ENCODE data around the gene CKS1B.

CKS1B gene

GRCh38 chr1:155003227-155003765 lies 28.8 kb downstream of the CKS1B start:
- Histone ChIP-seq H3K79me2 (ENCODE audit: low read length) (peaks cover 57% of the 10 kb centered on the region), H3K9ac (ENCODE audit: low read length) (peak overlapping the region; percentile 91), H3F3A (ENCODE audit: insufficient read depth, low read length) (peaks cover 58% of the 10 kb centered on the region), H3K4me1 (ENCODE audit: low read length) (peaks cover 24% of the 10 kb centered on the region), H3K9me3 (replicated peaks; ENCODE audit: insufficient read depth, low read length) (no peaks in the 10 kb centered on the region), H2AFZ (ENCODE audit: low read length) (peak overlapping the region; percentile 16), H3K9me2 (replicated peaks; ENCODE audit: insufficient read depth, low read length) (no peaks in the 10 kb centered on the region), H4K20me1 (ENCODE audit: insufficient read depth, low read length) (no peaks in the 10 kb centered on the region), H3K27ac (ENCODE audit: low read length) (peak overlapping the region; percentile 32; the same call in 1 of the 2 replicates), H3K36me3 (replicated peaks; ENCODE audit: insufficient read depth, low read length) (no peaks in the 10 kb centered on the region), H3K27me3 (replicated peaks; ENCODE audit: insufficient read depth, low read length) (no peaks in the 10 kb centered on the region), H3K4me3 (ENCODE audit: low read length) (peak overlapping the region; percentile 99), H3K4me2 (ENCODE audit: low read depth, low read length) (peak overlapping the region; percentile 81)
- DNase-seq = peak; percentile 35
- TF ChIP-seq EZH2phosphoT487 (IDR thresholded peaks at IDR 0.05; ENCODE audit: low read length) (no peak), EZH2 (optimal IDR thresholded peaks at IDR 0.05; ENCODE audit: low read depth, low read length) (no peak), CTCF (IDR thresholded peaks at IDR 0.05; ENCODE audit: low read length) (no peak)

GRCh38 chr1:155003766-155004351 lies 29.4 kb downstream of the CKS1B start:
- Histone ChIP-seq H3K9ac (ENCODE audit: low read length) (peak overlapping the region; percentile 91), H3K4me2 (ENCODE audit: low read depth, low read length) (peak overlapping the region; percentile 81), H3K27me3 (replicated peaks; ENCODE audit: insufficient read depth, low read length) (no peaks in the 10 kb centered on the region), H3K9me3 (replicated peaks; ENCODE audit: insufficient read depth, low read length) (no peaks in the 10 kb centered on the region), H3K27ac (ENCODE audit: low read length) (peak overlapping the region; percentile 32; the same call in 1 of the 2 replicates), H3K36me3 (replicated peaks; ENCODE audit: insufficient read depth, low read length) (no peaks in the 10 kb centered on the region), H3K4me1 (ENCODE audit: low read length) (peaks cover 24% of the 10 kb centered on the region), H3F3A (ENCODE audit: insufficient read depth, low read length) (peaks cover 54% of the 10 kb centered on the region), H3K79me2 (ENCODE audit: low read length) (peaks cover 63% of the 10 kb centered on the region), H3K9me2 (replicated peaks; ENCODE audit: insufficient read depth, low read length) (no peaks in the 10 kb centered on the region), H3K4me3 (ENCODE audit: low read length) (peak overlapping the region; percentile 99), H4K20me1 (ENCODE audit: insufficient read depth, low read length) (no peaks in the 10 kb centered on the region), H2AFZ (ENCODE audit: low read length) (peak overlapping the region; percentile 16)
- DNase-seq = peak; percentile 33
- TF ChIP-seq EZH2phosphoT487 (IDR thresholded peaks at IDR 0.05; ENCODE audit: low read length) (no peak), CTCF (IDR thresholded peaks at IDR 0.05; ENCODE audit: low read length) (no peak), EZH2 (optimal IDR thresholded peaks at IDR 0.05; ENCODE audit: low read depth, low read length) (no peak)

DNA sequence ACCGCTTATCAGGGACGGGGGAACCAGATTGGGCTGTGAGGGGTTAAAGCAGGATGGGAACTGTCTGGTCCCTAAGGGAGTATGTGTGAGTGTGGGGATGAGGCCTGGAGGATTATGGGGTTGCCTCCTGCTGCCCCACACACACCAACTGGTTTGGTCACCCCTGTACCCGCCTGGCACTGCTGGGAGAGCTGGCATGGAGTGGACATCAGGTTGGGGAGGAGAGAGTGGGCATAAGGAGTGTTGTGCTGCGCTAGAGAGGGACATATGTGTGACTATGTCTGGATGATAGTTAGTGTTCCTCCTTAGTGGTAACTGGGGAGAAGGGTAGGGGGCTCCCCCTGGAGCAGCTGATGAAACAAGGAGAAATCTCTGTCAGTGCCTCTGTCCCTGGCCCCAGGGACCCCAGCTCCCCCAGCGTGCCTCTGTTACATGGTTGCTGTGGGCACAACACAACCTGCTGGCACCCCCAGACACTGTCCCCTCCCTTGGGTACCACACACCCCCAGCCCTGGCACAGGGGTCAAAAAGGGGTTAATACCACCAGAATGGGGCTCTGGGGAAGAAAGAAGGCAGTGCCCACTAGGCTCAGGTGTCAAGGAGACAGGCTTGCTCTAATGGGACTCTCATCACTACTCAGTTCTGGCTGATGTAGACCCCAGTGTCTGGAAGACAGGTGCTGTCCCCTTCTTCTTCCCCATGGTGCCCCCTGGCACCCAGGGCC lies 30.0 kb downstream of the CKS1B start:
- Histone ChIP-seq H2AFZ (ENCODE audit: low read length) (no peak overlapping the region), H4K20me1 (ENCODE audit: insufficient read depth, low read length) (no peaks in the 10 kb centered on the region), H3K9me3 (replicated peaks; ENCODE audit: insufficient read depth, low read length) (no peaks in the 10 kb centered on the region), H3K27me3 (replicated peaks; ENCODE audit: insufficient read depth, low read length) (no peaks in the 10 kb centered on the region), H3K9me2 (replicated peaks; ENCODE audit: insufficient read depth, low read length) (no peaks in the 10 kb centered on the region), H3K36me3 (replicated peaks; ENCODE audit: insufficient read depth, low read length) (no peaks in the 10 kb centered on the region), H3F3A (ENCODE audit: insufficient read depth, low read length) (peaks cover 47% of the 10 kb centered on the region), H3K4me1 (ENCODE audit: low read length) (peaks cover 24% of the 10 kb centered on the region), H3K9ac (ENCODE audit: low read length) (peak overlapping the region; percentile 91; the same call in 1 of the 2 replicates), H3K27ac (ENCODE audit: low read length) (peak overlapping the region; percentile 32; the same call in 1 of the 2 replicates), H3K4me2 (ENCODE audit: low read depth, low read length) (peak overlapping the region; percentile 81), H3K79me2 (ENCODE audit: low read length) (peaks cover 68% of the 10 kb centered on the region), H3K4me3 (ENCODE audit: low read length) (peak overlapping the region; percentile 99)
- no peak for DNase-seq
- TF ChIP-seq EZH2phosphoT487 (IDR thresholded peaks at IDR 0.05; ENCODE audit: low read length) = no peak
